Body of pancreas (tissue), 4 donors: ENCODE data around the gene SH3TC1. TPM values are rescaled to one million over a fixed set of nuclear protein-coding genes. Genes with fewer than 3 reads are reported as not detected.

Experiments used
- ATAC-seq: fragments of 150-250 bp; one replicate; pipeline ENCODE4 v1.9.1; 2016
- DNase-seq, 4 donors: peaks; one replicate each; pipeline ENCODE4 v3.0.0-alpha.2; 2019
- H3K27ac ChIP-seq, 4 donors: fragments of 200-600 bp; sonication (generic); 1 replicate in 3 of 4; 2 replicates in 1 of 4; pipeline versions ENCODE4 v1.5.1 to v1.6.1; 2016 to 2019; ENCODE audit warnings: mild to moderate bottlenecking in 1 of 4, mixed read lengths in 1 of 4, moderate library complexity in 1 of 4
- H3K27me3 ChIP-seq, 2 donors: fragments of 200-600 bp; sonication (generic); one replicate each; pipeline ENCODE4 v1.6.0; 2016; ENCODE audit warnings: mild to moderate bottlenecking in 1 of 2
- H3K36me3 ChIP-seq, 2 donors: fragments of 200-600 bp; sonication (generic); replicated peaks in 1 of 2; 2 replicates each; pipeline ENCODE4 v1.5.1; 2016; ENCODE audit warnings: low read depth in 2 of 2; ENCODE audit not compliant: insufficient read depth in 1 of 2
- H3K4me1 ChIP-seq: fragments of 200-600 bp; sonication (generic); one replicate; pipeline ENCODE4 v1.6.0; 2016
- H3K4me3 ChIP-seq, 2 donors: fragments of 200-600 bp; sonication (generic); 1 replicate in 1 of 2; 2 replicates in 1 of 2; pipeline ENCODE4 v1.5.1; 2016 to 2019
- H3K9me3 ChIP-seq, 3 donors: fragments of 200-600 bp; sonication (generic); 1 replicate in 2 of 3; 2 replicates in 1 of 3; pipeline ENCODE4 v1.5.1; 2016
- CTCF ChIP-seq, 7 experiments: fragments of 450-650 bp in 4 of 7; fragments of 200-600 bp in 3 of 7; sonication (generic) in 3 of 7; IDR thresholded peaks; one replicate each; pipeline ENCODE4 v1.5.1; 2016 to 2019; ENCODE audit warnings: antibody characterized with exemption in 7 of 7
- POLR2A ChIP-seq, 3 donors: fragments of 450-650 bp; IDR thresholded peaks; one replicate each; pipeline ENCODE4 v1.6.1; 2016; ENCODE audit warnings: antibody characterized with exemption in 3 of 3, mild to moderate bottlenecking in 2 of 3
- WGBS, 2 donors: methylation state at CpG; one replicate each; pipeline ENCODE4 v1.1.5; 2017; 5-methylcytosine and 5-hydroxymethylcytosine counted together
- intact Hi-C: fragments of 100-400 bp; cut with DNase I; formaldehyde crosslinking; loops from one replicate; pipeline ENCODE4 v1.15.1; 2023
- total RNA-seq, 2 donors: library from RNA; depleted of rRNA; stranded (reverse); fragments of >200 nt; gene quantifications; one replicate each; pipeline ENCODE4 v1.1.0, GENCODE V29; 2016

SH3TC1 gene
- total RNA-seq, 2 donors from 2014 or later = 31.1 to 103 TPM

DNA sequence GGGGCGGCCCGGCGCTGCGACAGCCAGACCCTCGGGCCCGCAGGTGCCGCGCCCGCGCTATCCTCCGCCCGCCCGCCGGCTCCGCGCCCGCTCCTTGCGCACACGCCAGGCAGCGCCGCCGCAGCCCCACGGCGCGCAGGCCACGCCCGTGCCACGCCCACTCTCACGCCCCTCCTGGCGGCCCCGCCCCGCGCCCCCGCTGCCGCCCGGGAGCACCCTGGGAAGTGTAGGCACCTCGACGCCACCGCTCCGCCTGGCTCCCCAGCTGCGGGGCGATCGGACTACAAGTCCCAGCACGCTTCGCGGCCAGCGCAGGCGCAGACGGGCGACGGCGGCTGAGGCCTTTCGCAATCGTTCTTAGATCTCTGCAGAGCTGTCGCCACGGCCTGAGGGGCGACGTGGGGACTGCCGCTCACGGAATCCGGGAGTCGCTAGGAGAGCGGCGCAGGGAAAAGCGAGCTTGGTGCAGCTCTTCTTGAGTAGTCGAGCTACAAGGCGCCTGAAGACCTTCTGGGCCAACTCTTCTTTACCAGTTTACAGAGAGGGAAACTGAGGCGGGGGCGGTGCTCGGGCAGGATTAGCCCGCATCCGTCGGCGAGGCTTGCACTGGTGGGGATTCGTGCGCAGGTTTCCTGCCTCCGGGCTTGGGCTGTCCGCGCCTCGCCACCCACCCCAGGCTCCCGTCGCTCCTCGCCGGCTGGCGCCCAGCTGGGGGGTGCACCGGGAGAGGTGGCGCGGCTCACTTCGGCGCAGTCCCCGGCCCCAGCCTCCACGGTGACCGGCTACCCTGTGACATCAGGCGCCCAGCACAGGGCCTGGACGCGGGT, 40.2 kb upstream of the SH3TC1 start, which contains the start of gene ABLIM2:
Gene ABLIM2 (minus strand): TSS at position 104 of the 827 bp plus-strand sequence. CDS start 124 bp downstream, outside the sequence.
- Histone ChIP-seq H3K27ac (peak within 1 kb of the TSS; percentile 7 to 84 (median 72)), H3K4me1 (peaks cover 34% of the 10 kb centered on the region), H3K4me3 (peak within 1 kb of the TSS; percentile 57 to 95), H3K36me3 (no peaks in the 10 kb centered on the region), H3K27me3 (no peaks in the 10 kb centered on the region), H3K9me3 (no peaks in the 10 kb centered on the region)
- DNase-seq = peak; percentile 98 to 99 (median 99)
- ATAC-seq = peak; percentile 97
- intact Hi-C loops = no loop called here
- 1 to 2% methylated on average over 12 to 95 of the region's 96 CpGs for WGBS, 2 donors
- TF ChIP-seq POLR2A (IDR thresholded peaks at IDR 0.05) = peak; percentile 47 to 83 (median 81)
- TF ChIP-seq CTCF (IDR thresholded peaks at IDR 0.05) = peak in 2 of 7 experiments; percentile 23 to 33

GRCh38 chr4:8159537-8160232, 39.4 kb upstream of the SH3TC1 start:
- Histone ChIP-seq H3K36me3 (no peaks in the 10 kb centered on the region), H3K27ac (peak overlapping the region; percentile 7 to 84 (median 72)), H3K27me3 (no peaks in the 10 kb centered on the region), H3K9me3 (no peaks in the 10 kb centered on the region), H3K4me1 (peaks cover 41% of the 10 kb centered on the region), H3K4me3 (peak overlapping the region; percentile 45 to 95)
- DNase-seq (peak in 2 of 4 donors; percentile 36 to 54), ATAC-seq (no peak)
- intact Hi-C loops = no loop called here
- no peak for TF ChIP-seq CTCF (IDR thresholded peaks at IDR 0.05)
- TF ChIP-seq POLR2A (IDR thresholded peaks at IDR 0.05) = no peak
- 5% methylated on average over 10 to 13 of the region's 13 CpGs for WGBS, 2 donors

DNA sequence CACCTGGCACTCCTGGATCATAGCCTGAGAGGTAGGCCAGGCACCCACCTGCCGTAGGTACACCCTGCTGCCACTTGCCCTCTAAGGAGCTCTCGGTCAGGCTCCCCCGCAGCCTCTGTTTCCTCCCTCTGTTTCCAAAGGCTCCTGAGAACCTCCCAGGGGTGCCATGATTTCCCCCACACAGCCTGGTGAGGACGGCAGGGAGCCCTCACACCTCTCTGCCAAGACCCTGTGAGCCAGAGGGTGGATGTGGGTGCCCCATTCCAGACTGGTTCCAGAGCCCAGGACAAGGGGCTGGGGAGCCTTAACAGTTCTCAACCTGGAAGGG, 38.9 kb upstream of the SH3TC1 start:
- no peaks in the 10 kb centered on the region for H3K27me3 ChIP-seq
- no peak overlapping the region for H3K4me3 ChIP-seq
- no peak for ATAC-seq
- peak overlapping the region; percentile 7 to 84 (median 46) for H3K27ac ChIP-seq
- WGBS, 2 donors = 45 to 49% methylated on average over 2 to 4 of the region's 4 CpGs
- no peaks in the 10 kb centered on the region for H3K9me3 ChIP-seq
- no peak for TF ChIP-seq CTCF (IDR thresholded peaks at IDR 0.05)
- no peak for TF ChIP-seq POLR2A (IDR thresholded peaks at IDR 0.05)
- intact Hi-C loops = no loop called here
- peaks cover 41% of the 10 kb centered on the region for H3K4me1 ChIP-seq
- DNase-seq = peak in 2 of 4 donors; percentile 44 to 67
- no peaks in the 10 kb centered on the region for H3K36me3 ChIP-seq

- no peak for TF ChIP-seq CTCF (IDR thresholded peaks at IDR 0.05)
- no peak for TF ChIP-seq POLR2A (IDR thresholded peaks at IDR 0.05)
Measured at GRCh38 chr4:8160572-8160971, 38.5 kb upstream of the SH3TC1 start.

More at GRCh38 chr4:8160572-8160971, 38.5 kb upstream of the SH3TC1 start:
- peak overlapping the region; percentile 7 to 84 (median 46) for H3K27ac ChIP-seq
- no peaks in the 10 kb centered on the region for H3K27me3 ChIP-seq
- DNase-seq = peak in 1 of 4 donors; percentile 30
- H3K4me1 ChIP-seq = peaks cover 41% of the 10 kb centered on the region
- 26 to 34% methylated on average over 3 of the region's 3 CpGs for WGBS, 2 donors
- intact Hi-C loops = no loop called here
- no peak for ATAC-seq
- H3K4me3 ChIP-seq = no peak overlapping the region
- H3K36me3 ChIP-seq = no peaks in the 10 kb centered on the region
- H3K9me3 ChIP-seq = no peaks in the 10 kb centered on the region
